Left forelimb (tissue), 1 donor: Measurements from ENCODE around the gene ASIC4.
A peak's percentile ranks its signal among the peaks of the same experiment; 100 is the strongest.

Source experiments
- DNase-seq: peaks from one replicate; pipeline ENCODE4 v3.0.0-alpha.2; 2018; ENCODE audit warnings: low spot score

The ASIC4 gene

GRCh38 chr2:219514836-219515235, 554 bp downstream of the ASIC4 start:
- DNase-seq: no peak

GRCh38 chr2:219515874-219516629, 1.8 kb downstream of the ASIC4 start:
- DNase-seq: no peak

DNA sequence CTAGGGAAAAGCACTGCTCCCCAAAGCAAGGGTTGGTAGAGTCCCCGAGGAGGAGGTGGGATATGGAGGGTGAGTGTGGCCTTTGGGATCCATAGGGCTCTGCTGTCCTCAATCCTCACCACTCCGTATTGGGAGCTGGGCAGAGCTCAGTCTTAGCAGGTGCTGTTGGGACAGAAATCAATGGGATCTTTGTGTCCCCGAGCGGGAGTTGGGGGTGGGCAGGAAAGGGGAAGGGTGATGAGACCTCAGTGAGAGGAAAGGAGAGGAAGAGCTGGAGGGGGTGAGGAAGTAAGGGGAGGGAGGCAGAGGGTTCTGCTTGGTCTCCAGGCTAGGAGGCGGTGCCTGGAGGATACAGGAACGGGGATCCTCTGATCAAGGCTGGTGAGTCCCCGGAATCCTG, 2.6 kb downstream of the ASIC4 start:
- DNase-seq: no peak

DNA sequence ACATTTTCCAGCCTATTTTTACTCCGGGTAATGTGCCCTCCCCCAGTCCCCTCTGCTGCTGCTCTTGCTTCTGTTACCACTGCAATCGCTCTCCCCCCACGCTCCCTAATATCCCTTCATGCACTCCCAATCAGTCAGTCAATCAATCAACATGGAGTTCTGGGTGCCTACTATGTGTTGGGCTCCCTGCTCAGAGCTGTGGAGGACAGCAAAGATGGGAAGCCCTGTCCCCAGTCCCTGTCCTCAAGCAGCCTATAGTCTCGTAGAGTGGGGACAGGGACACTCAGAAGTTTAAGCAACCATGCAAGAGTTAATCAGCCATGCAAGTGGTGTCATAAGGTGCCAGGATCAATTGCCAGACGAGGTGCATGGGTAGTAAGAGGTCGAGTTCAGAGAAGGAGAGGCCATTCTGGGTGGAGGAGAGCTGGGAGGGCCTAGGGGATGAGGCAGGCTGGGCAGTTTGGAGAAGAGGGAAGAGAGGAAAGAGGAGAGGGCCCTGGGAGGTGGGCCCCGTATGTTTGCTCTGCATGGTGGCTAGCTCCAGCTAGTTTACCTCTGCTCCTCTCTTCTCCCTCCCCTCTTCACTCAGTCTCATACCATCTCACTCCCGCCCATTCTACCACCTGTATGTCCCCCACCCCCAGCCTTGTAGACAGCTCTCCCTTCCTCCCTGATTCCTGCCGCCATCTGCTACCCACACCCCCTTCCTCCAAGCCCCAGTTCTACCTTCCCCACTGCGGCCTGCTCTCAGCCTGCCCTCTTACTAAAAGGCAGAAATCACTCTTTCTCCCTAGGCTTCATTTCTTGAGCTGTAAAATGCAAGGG, 3.9 kb downstream of the ASIC4 start:
- no peak for DNase-seq

- DNase-seq: no peak
These were observed 5.2 kb downstream of the ASIC4 start for GRCh38 chr2:219519526-219519916.

DNA sequence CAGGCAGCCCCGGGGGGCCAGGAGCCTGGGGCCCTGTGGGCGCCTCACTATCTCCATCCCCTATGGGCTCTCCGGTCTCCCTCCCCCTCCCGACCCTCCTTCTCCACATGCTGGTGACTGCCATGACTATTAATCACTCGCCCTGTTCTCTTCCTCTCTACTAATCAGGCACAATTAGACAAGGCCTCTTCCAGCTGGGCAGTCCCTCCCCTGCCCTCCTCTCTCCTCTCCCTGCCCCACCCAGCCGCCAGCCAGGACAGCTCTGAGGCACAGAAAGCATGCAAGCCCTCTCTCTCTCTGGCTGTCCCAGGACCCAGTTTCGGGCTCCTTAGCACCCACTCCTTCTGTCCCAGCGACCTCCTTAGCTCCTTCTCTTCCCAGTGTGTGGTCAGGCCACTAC, 5.8 kb downstream of the ASIC4 start:
- no peak for DNase-seq

- DNase-seq: no peak
These were observed 7.0 kb downstream of the ASIC4 start for GRCh38 chr2:219521066-219521880.

GRCh38 chr2:219522111-219523030, 8.1 kb downstream of the ASIC4 start:
- no peak for DNase-seq

GRCh38 chr2:219523031-219523671, 8.9 kb downstream of the ASIC4 start:
- DNase-seq: no peak

DNA sequence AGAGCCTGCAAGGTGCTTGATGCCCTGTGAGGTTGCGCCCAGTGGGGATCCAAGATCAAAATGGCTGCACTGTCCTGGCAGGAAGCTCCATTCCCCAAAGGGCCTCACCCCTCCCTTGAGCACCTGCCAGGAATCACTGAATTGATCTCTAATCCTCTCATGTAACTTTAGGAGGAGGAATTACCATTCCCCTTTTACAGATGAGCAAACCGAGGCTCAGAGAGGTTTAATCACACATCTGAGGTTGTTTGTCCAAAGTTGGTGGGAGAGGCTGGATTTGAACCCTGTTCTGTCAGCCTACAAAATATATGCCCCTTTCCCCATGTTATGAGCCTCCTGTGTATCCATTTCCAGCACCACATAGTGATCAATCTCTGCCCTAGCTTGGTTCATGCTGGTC, 10.5 kb downstream of the ASIC4 start:
- no peak for DNase-seq

DNA sequence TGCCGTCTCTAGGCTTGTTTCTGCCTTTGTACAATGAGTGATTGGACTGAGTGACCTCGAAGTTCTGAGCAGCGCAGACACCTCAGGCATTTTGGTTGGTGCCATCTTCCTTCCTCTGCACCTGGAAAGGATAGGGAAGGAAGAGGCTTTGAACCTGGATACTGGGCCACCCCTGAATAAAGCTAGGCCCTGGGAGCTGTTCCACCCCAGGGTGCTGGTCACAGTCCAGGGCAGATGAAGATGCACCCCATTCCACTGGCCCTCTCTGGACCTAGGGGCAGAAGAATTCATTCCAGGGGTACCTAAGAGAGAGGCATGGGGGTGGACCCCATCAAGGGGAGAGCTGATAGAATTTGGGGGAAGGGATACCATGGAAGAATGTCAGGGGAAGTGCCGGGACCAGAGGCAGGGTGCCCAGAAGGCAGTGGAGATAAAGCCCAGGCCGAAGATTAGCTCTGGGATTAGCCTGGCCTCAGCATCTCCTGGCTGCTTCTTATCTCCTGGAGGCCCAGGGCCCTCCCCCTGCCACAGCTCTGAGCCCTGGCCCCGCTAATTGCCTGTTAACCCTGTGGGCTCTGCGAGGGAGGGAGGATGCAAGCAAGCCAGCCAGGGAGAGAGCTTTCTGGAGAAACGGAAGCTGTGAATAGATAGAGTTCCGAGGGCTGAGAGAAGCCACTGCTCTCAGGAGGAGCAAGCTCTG, 11.4 kb downstream of the ASIC4 start:
- no peak for DNase-seq

DNA sequence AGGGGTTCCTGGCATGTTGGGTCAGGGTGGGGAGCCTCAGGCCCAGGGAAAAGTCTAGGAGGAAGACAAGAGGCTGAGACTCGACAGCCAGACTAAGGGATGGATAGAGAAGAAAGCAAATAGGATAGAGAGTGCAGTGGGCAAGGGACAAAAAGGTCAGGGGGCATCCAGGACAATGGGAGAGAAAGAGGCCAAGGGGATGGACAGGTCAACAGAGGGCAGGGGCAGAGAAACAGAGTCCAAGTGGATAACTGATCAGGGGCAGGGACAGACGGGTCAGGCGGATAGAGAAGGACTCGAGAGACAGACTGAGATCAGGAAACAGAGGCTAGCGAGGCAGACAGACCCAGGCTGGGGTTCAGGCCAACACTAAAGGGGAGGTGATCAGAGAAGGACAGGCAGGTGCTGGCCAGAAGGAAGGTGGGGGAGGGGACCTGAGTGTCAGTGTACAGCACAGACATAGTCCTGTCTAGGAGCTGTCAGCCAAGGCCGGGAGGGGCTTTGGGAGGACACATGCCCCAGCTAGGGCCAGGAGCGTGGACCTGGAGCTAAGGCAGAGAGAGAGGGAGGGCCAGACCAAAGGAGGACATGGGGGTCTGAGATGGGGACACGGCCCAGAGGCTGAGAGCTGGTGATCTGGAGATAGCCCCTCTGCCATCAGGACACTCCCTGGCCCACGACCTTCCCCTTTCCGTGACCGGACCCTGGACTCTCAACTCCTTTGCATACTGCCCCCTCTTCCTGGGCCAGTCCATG, 12.2 kb downstream of the ASIC4 start:
- no peak for DNase-seq

DNA sequence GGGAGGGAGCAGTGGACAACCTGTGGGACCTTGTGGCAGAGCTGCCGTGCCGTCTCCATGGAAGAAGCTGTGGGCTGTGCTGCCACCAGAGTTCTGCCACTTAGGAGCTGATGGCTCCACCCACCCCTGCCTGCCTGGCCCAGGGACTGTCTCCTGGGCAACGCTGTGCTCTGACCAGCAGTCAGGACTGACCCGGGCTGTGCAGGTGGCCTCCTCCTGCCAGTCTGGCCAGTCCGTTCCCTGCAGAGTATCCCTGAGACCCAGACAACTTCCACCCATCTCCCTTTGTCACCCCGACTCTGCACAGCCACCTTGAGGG, 12.8 kb downstream of the ASIC4 start:
- DNase-seq: no peak

- DNase-seq: no peak
These were observed 13.2 kb downstream of the ASIC4 start for GRCh38 chr2:219527472-219527871.

DNA sequence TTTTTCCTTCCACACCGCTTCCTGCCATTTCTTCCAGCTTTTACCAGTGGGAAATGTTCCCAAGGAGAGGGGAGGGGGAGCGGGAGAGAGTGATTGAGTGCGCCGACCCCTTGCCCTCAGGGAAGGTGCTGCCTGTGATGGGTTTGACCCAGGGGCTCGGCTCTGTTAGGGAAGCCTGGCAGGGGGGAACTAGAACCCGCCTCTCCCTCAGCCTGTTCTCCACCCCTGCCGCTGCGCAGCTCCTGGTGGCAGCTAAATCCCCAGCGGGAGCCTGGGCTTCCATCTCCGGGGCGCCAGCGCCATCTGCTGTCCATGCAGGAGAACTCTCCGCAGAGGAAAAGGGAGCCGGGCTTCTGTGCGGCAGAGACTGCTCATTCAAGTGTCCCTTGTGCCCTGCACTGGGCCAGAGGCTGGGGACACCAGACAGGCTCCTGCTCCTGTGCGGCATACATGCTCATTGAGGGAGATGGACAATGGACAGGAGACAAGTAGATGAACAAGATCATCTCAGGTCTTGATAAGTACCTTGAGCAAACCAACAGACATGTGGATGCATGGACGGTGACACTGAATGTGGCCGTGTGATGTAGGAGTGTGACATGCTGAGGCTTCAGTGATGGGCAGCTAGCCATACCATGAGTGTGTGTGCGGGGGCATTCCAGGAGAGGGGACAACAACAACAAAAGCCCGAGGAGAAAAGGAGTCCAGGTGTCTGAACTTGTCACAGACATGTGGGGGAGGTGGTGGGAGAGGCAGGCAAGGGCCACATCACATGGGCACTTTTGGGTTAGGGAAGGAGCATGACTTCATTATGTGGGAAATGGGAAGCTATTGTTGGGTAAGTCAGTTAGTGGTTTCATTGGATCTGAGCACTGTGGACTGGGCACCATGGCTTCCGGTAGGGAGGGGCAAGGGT, 16.0 kb downstream of the ASIC4 start:
- DNase-seq: peak; percentile 91

DNA sequence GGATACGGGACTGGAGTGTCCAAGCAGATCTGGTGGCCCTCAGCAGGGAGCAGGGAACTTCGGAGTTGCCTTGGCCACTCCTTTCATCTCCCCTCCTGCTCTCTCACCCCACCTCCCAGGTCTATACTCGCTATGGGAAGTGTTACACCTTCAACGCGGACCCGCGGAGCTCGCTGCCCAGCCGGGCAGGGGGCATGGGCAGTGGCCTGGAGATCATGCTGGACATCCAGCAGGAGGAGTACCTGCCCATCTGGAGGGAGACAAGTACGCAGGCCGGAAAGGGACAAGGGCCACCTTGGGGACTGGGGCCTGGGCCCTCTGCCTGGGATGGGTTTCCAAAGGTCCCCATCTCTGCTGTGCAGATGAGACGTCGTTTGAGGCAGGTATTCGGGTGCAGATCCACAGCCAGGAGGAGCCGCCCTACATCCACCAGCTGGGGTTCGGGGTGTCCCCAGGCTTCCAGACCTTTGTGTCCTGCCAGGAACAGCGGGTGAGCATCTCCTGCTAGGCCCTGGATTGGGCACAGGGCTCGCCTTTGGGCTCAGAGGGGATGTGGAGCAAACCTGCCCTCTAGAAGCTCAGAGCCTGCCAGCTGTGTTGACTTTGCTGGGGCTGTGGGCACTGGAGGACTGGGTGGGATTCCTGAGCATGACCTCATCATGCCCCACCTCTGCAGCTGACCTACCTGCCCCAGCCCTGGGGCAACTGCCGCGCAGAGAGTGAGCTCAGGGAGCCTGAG, 17.5 kb downstream of the ASIC4 start:
- no peak for DNase-seq

DNA sequence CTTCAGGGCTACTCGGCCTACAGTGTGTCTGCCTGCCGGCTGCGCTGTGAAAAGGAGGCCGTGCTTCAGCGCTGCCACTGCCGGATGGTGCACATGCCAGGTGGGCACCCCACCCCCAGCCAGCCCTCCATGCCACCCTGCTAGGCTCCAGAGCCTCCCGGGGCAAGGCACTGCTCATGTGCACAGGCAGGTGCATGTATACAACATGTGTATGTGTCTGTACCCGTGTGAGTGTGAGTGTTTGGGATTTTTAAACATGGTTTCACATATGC, 18.0 kb downstream of the ASIC4 start:
- no peak for DNase-seq

DNA sequence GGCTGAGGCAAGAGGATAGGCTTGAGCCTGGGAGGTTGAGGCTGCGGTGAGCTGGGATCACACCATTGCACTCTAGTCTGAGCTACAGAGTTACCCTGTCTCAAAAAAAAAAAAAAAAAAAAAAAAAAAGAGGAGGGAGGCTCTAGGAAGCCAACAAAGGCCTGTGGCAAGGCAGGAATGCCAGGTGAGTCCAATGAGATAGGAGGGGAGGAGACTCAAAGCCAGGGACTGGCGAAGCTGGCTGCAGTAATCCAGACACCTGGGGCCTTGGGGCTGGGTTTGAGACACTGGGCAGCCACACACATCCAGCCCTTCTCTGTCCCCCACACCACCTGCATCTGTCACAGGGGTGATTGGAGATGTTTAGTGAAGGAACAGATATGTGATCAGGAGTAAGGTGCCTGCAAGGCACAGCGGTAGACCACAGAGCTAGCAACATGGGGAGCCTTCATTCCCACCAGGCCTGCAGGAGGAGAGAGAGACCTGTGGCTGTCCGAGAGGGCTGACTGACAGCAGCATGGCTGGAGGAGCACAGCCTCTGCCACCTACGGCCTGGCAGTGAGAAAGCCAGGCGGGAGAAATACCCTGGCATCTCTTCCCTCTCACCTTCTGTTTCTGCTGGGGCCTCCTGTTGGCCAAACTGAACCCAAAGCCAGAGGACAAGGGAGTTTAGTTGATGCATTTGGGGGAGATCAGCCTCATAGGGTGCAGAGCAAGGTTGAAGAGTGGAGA, 19.8 kb downstream of the ASIC4 start:
- DNase-seq: no peak
